Endodermal cell (in vitro differentiated cells): ENCODE data around the gene SLC22A16. TPM values are rescaled to one million over a fixed set of nuclear protein-coding genes. Genes with fewer than 3 reads are reported as not detected.

Experiments
- DNase-seq: peaks from one replicate; pipeline ENCODE4 v3.0.0-alpha.2; 2017
- H3K27ac ChIP-seq: 2 replicates; pipeline ENCODE4 v1.5.1; 2013; ENCODE audit warnings: mild to moderate bottlenecking, low read depth, low read length, moderate library complexity
- H3K27me3 ChIP-seq: 2 replicates; pipeline ENCODE4 v1.6.1; 2013; ENCODE audit warnings: mild to moderate bottlenecking, low read length, moderate library complexity; ENCODE audit not compliant: insufficient read depth, control insufficient read depth, poor library complexity, severe bottlenecking
- H3K36me3 ChIP-seq: 2 replicates; pipeline ENCODE4 v1.7.0; 2013; ENCODE audit warnings: mild to moderate bottlenecking, low read length, moderate library complexity; ENCODE audit not compliant: control insufficient read depth, insufficient read depth
- H3K4me1 ChIP-seq: one replicate; pipeline ENCODE4 v1.7.0; 2013; ENCODE audit warnings: low read length; ENCODE audit not compliant: control insufficient read depth, insufficient read depth
- H3K4me3 ChIP-seq: 2 replicates; pipeline ENCODE4 v1.5.1; 2013; ENCODE audit warnings: mild to moderate bottlenecking, low read length, moderate library complexity
- H3K9ac ChIP-seq: 2 replicates; pipeline ENCODE4 v1.6.1; 2013; ENCODE audit warnings: mild to moderate bottlenecking, low read length, moderate library complexity; ENCODE audit not compliant: poor library complexity, severe bottlenecking; ENCODE audit errors: extremely low read depth
- H3K9me3 ChIP-seq: 2 replicates; pipeline ENCODE4 v1.6.1; 2013; ENCODE audit warnings: mild to moderate bottlenecking, low read length, moderate library complexity; ENCODE audit not compliant: control insufficient read depth
- H3K27ac Mint-ChIP-seq: 2 replicates; pipeline ENCODE4 v1.8.0; 2020; ENCODE audit warnings: mixed read lengths
- H3K27me3 Mint-ChIP-seq: 2 replicates; pipeline ENCODE4 v1.8.0; 2021; ENCODE audit warnings: mild to moderate bottlenecking, mixed read lengths; ENCODE audit not compliant: insufficient read depth
- H3K36me3 Mint-ChIP-seq: 2 replicates; pipeline ENCODE4 v1.8.0; 2020; ENCODE audit warnings: low read depth, mixed read lengths
- H3K4me1 Mint-ChIP-seq: 2 replicates; pipeline ENCODE4 v1.8.0; 2020; ENCODE audit warnings: mixed read lengths
- H3K4me3 Mint-ChIP-seq: 2 replicates; pipeline ENCODE4 v1.8.0; 2020; ENCODE audit warnings: mild to moderate bottlenecking, moderate library complexity, mixed read lengths
- H3K9me3 Mint-ChIP-seq: 2 replicates; pipeline ENCODE4 v1.8.0; 2020; ENCODE audit warnings: mild to moderate bottlenecking, mixed read lengths
- WGBS, 2 experiments: methylation state at CpG; one replicate each; pipeline versions ENCODE4 v1.1.5 to v1.1.7; 2013; ENCODE audit warnings: missing lambda C conversion rate in 2 of 2, mixed read lengths in 1 of 2; ENCODE audit not compliant: insufficient coverage in 1 of 2, insufficient read length in 1 of 2; 5-methylcytosine and 5-hydroxymethylcytosine counted together
- total RNA-seq, 2 donors: library from RNA; stranded (reverse); fragmentation: NEBNext Ultra II Directional in 1 of 2; extraction: Animal tissue kit (Norgen Biotek cat#: 25700) in 1 of 2; gene quantifications; 2 replicates in 1 of 2; 3 replicates in 1 of 2; pipeline ENCODE4 v1.2.1, GENCODE V29; 2021
- TF ChIP-seq, protein P1 (sequence below): fragments of 200-600 bp; sonication (generic); conservative IDR thresholded peaks from 2 replicates; pipeline ENCODE4 v1.5.0; 2021; ENCODE audit warnings: antibody characterized with exemption, mild to moderate bottlenecking

SLC22A16 gene
- total RNA-seq, 2 donors from 2014 or later, result not detected

- no peaks in the 10 kb centered on the region for H3K4me1 ChIP-seq
- no peak overlapping the region for H3K27ac Mint-ChIP-seq
- H3K27me3 Mint-ChIP-seq, result no peaks in the 10 kb centered on the region
- H3K36me3 Mint-ChIP-seq, result no peaks in the 10 kb centered on the region
- 90 to 94% methylated on average over 8 of the region's 8 CpGs for whole genome bisulfite sequencing, 2 experiments
- TF ChIP-seq, protein P1, sequence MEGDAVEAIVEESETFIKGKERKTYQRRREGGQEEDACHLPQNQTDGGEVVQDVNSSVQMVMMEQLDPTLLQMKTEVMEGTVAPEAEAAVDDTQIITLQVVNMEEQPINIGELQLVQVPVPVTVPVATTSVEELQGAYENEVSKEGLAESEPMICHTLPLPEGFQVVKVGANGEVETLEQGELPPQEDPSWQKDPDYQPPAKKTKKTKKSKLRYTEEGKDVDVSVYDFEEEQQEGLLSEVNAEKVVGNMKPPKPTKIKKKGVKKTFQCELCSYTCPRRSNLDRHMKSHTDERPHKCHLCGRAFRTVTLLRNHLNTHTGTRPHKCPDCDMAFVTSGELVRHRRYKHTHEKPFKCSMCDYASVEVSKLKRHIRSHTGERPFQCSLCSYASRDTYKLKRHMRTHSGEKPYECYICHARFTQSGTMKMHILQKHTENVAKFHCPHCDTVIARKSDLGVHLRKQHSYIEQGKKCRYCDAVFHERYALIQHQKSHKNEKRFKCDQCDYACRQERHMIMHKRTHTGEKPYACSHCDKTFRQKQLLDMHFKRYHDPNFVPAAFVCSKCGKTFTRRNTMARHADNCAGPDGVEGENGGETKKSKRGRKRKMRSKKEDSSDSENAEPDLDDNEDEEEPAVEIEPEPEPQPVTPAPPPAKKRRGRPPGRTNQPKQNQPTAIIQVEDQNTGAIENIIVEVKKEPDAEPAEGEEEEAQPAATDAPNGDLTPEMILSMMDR, result no peak
- no peak overlapping the region for H3K4me3 ChIP-seq
- H3K4me1 Mint-ChIP-seq, result no peaks in the 10 kb centered on the region
- no peaks in the 10 kb centered on the region for H3K36me3 ChIP-seq
- H3K27me3 ChIP-seq, result no peaks in the 10 kb centered on the region
- no peak overlapping the region for H3K27ac ChIP-seq
- no peaks in the 10 kb centered on the region for H3K9me3 ChIP-seq
- H3K4me3 Mint-ChIP-seq, result no peak overlapping the region
- no peaks in the 10 kb centered on the region for H3K9me3 Mint-ChIP-seq
- no peak for DNase-seq
- no peak overlapping the region for H3K9ac ChIP-seq
These were observed 71.8 kb downstream of the SLC22A16 start for GRCh38 chr6:110404607-110405006.

- Mint-ChIP-seq H3K4me3 (no peak overlapping the region), H3K4me1 (no peaks in the 10 kb centered on the region), H3K9me3 (no peaks in the 10 kb centered on the region), H3K36me3 (no peaks in the 10 kb centered on the region), H3K27me3 (no peaks in the 10 kb centered on the region), H3K27ac (no peak overlapping the region)
- WGBS, 2 experiments, result 90% methylated on average over 4 of the region's 4 CpGs; no CpG with 5 or more reads in 1 of the 2 experiments
- TF ChIP-seq, protein P1, result no peak
- Histone ChIP-seq H3K9ac (no peak overlapping the region), H3K9me3 (no peaks in the 10 kb centered on the region), H3K27me3 (no peaks in the 10 kb centered on the region), H3K4me1 (no peaks in the 10 kb centered on the region), H3K27ac (no peak overlapping the region), H3K4me3 (no peak overlapping the region), H3K36me3 (no peaks in the 10 kb centered on the region)
- DNase-seq, result no peak
These were observed 74.7 kb downstream of the SLC22A16 start for GRCh38 chr6:110401585-110402176.

GRCh38 chr6:110400208-110400607 lies 76.2 kb downstream of the SLC22A16 start:
- WGBS, 2 experiments, result 93 to 96% methylated on average over 4 to 18 of the region's 18 CpGs
- no peak overlapping the region for H3K4me3 Mint-ChIP-seq
- Histone ChIP-seq H3K36me3 (no peaks in the 10 kb centered on the region), H3K4me3 (no peak overlapping the region), H3K4me1 (no peaks in the 10 kb centered on the region), H3K27me3 (no peaks in the 10 kb centered on the region), H3K27ac (no peak overlapping the region), H3K9ac (no peak overlapping the region), H3K9me3 (no peaks in the 10 kb centered on the region)
- DNase-seq, result no peak
- H3K27me3 Mint-ChIP-seq, result no peaks in the 10 kb centered on the region
- TF ChIP-seq, protein P1, result no peak
- H3K36me3 Mint-ChIP-seq, result no peaks in the 10 kb centered on the region
- no peaks in the 10 kb centered on the region for H3K9me3 Mint-ChIP-seq
- no peak overlapping the region for H3K27ac Mint-ChIP-seq
- H3K4me1 Mint-ChIP-seq, result no peaks in the 10 kb centered on the region
